HG02763 (cell line): ENCODE data around the gene SORCS2.

ENCODE experiments used
- ATAC-seq: cut with Tn5 transposase; IDR thresholded peaks from one replicate; pipeline ENCODE4 v1.9.1; 2021; ENCODE audit warnings: mild to moderate bottlenecking, moderate library complexity; ENCODE audit not compliant: unreplicated experiment

SORCS2 gene

GRCh38 chr4:7535094-7535493 lies 342.8 kb downstream of the SORCS2 start:
- ATAC-seq, result no peak

- no peak for ATAC-seq
Measured at GRCh38 chr4:7535619-7536018, 343.3 kb downstream of the SORCS2 start.

- ATAC-seq, result no peak
Measured at GRCh38 chr4:7536876-7537275, 344.5 kb downstream of the SORCS2 start.

- ATAC-seq, result no peak
Measured at GRCh38 chr4:7537853-7538400, 345.6 kb downstream of the SORCS2 start.

GRCh38 chr4:7538518-7538917 lies 346.2 kb downstream of the SORCS2 start:
- ATAC-seq, result no peak

- ATAC-seq, result no peak
Measured at GRCh38 chr4:7539186-7539585, 346.8 kb downstream of the SORCS2 start.

GRCh38 chr4:7539659-7540058 lies 347.3 kb downstream of the SORCS2 start:
- ATAC-seq, result no peak

GRCh38 chr4:7540206-7540605 lies 347.9 kb downstream of the SORCS2 start:
- ATAC-seq, result no peak

- no peak for ATAC-seq
Measured at GRCh38 chr4:7540654-7541413, 348.5 kb downstream of the SORCS2 start.

GRCh38 chr4:7541414-7541810 lies 349.1 kb downstream of the SORCS2 start:
- ATAC-seq, result no peak

GRCh38 chr4:7542781-7543180 lies 350.4 kb downstream of the SORCS2 start:
- ATAC-seq, result no peak

- no peak for ATAC-seq
Measured at GRCh38 chr4:7546152-7546808, 353.9 kb downstream of the SORCS2 start.

GRCh38 chr4:7546809-7547367 lies 354.6 kb downstream of the SORCS2 start:
- no peak for ATAC-seq

GRCh38 chr4:7547368-7548040 lies 355.2 kb downstream of the SORCS2 start:
- no peak for ATAC-seq

GRCh38 chr4:7549866-7550265 lies 357.5 kb downstream of the SORCS2 start:
- no peak for ATAC-seq

GRCh38 chr4:7552466-7552865 lies 360.1 kb downstream of the SORCS2 start:
- no peak for ATAC-seq

- no peak for ATAC-seq
Measured at GRCh38 chr4:7553280-7553679, 360.9 kb downstream of the SORCS2 start.

- no peak for ATAC-seq
Measured at GRCh38 chr4:7554905-7555304, 362.6 kb downstream of the SORCS2 start.

GRCh38 chr4:7556558-7556957 lies 364.2 kb downstream of the SORCS2 start:
- no peak for ATAC-seq

GRCh38 chr4:7557456-7557855 lies 365.1 kb downstream of the SORCS2 start:
- ATAC-seq, result no peak

GRCh38 chr4:7558436-7558835 lies 366.1 kb downstream of the SORCS2 start:
- no peak for ATAC-seq
